Mesothelial cell of epicardium (in vitro differentiated cells): Measurements from ENCODE around the gene CD83. TPM values are rescaled to one million over a fixed set of nuclear protein-coding genes. Genes with fewer than 3 reads are reported as not detected.

Source experiments
- DNase-seq, 2 experiments: peaks; one replicate each; pipeline ENCODE4 v3.0.0; 2021; ENCODE audit warnings: low spot score in 2 of 2; ENCODE audit not compliant: unreplicated experiment in 2 of 2
- H3K27ac Mint-ChIP-seq: 2 replicates; pipeline ENCODE4 v1.8.0; 2021; ENCODE audit warnings: mixed read lengths
- H3K27me3 Mint-ChIP-seq: 2 replicates; pipeline ENCODE4 v1.8.0; 2021; ENCODE audit warnings: low read depth, mixed read lengths
- H3K36me3 Mint-ChIP-seq: 2 replicates; pipeline ENCODE4 v1.8.0; 2021; ENCODE audit warnings: mixed read lengths
- H3K4me1 Mint-ChIP-seq: 2 replicates; pipeline ENCODE4 v1.8.0; 2021; ENCODE audit warnings: mixed read lengths
- H3K4me3 Mint-ChIP-seq: 2 replicates; pipeline ENCODE4 v1.8.0; 2021; ENCODE audit warnings: mild to moderate bottlenecking, moderate library complexity, mixed read lengths
- H3K9me3 Mint-ChIP-seq: 2 replicates; pipeline ENCODE4 v1.8.0; 2021; ENCODE audit warnings: mixed read lengths
- CTCF ChIP-seq: fragments of 200-600 bp; sonication (generic); IDR thresholded peaks from one replicate; pipeline ENCODE4 v1.5.0; 2021; ENCODE audit warnings: antibody characterized with exemption; ENCODE audit not compliant: unreplicated experiment
- total RNA-seq: library from RNA; stranded (reverse); gene quantifications from 3 replicates; pipeline ENCODE4 v1.2.1, GENCODE V29; 2021

CD83 gene
- total RNA-seq, 1 donor from 2014 or later: 6.7 TPM

GRCh38 chr6:14138701-14139215, 21.2 kb downstream of the CD83 start:
- Mint-ChIP-seq H3K27me3 (peaks cover 4% of the 10 kb centered on the region), H3K4me3 (no peak overlapping the region), H3K4me1 (peaks cover 13% of the 10 kb centered on the region), H3K27ac (no peak overlapping the region), H3K9me3 (no peaks in the 10 kb centered on the region), H3K36me3 (no peaks in the 10 kb centered on the region)
- TF ChIP-seq CTCF: no peak
- no peak for DNase-seq

GRCh38 chr6:14141351-14142062, 23.9 kb downstream of the CD83 start:
- TF ChIP-seq CTCF: no peak
- Mint-ChIP-seq H3K4me1 (peaks cover 15% of the 10 kb centered on the region), H3K27ac (no peak overlapping the region), H3K27me3 (peaks cover 6% of the 10 kb centered on the region), H3K4me3 (no peak overlapping the region), H3K36me3 (no peaks in the 10 kb centered on the region), H3K9me3 (no peaks in the 10 kb centered on the region)
- DNase-seq: no peak

GRCh38 chr6:14142063-14142450, 24.5 kb downstream of the CD83 start:
- DNase-seq: no peak
- Mint-ChIP-seq H3K4me3 (no peak overlapping the region), H3K36me3 (no peaks in the 10 kb centered on the region), H3K4me1 (peaks cover 15% of the 10 kb centered on the region), H3K27ac (no peak overlapping the region), H3K27me3 (peaks cover 6% of the 10 kb centered on the region), H3K9me3 (no peaks in the 10 kb centered on the region)
- no peak for TF ChIP-seq CTCF

- Mint-ChIP-seq H3K4me1 (peaks cover 15% of the 10 kb centered on the region), H3K27ac (no peak overlapping the region), H3K4me3 (no peak overlapping the region), H3K9me3 (no peaks in the 10 kb centered on the region), H3K36me3 (no peaks in the 10 kb centered on the region), H3K27me3 (peaks cover 9% of the 10 kb centered on the region)
- TF ChIP-seq CTCF: no peak
- no peak for DNase-seq
Observed at GRCh38 chr6:14142511-14143223, 25.1 kb downstream of the CD83 start.

GRCh38 chr6:14143305-14143704, 25.7 kb downstream of the CD83 start:
- Mint-ChIP-seq H3K27ac (no peak overlapping the region), H3K9me3 (no peaks in the 10 kb centered on the region), H3K36me3 (no peaks in the 10 kb centered on the region), H3K27me3 (peaks cover 11% of the 10 kb centered on the region), H3K4me1 (peaks cover 15% of the 10 kb centered on the region), H3K4me3 (no peak overlapping the region)
- TF ChIP-seq CTCF: no peak
- no peak for DNase-seq
